ENCODE data around the gene RNF207. TPM values are rescaled to one million over a fixed set of nuclear protein-coding genes. Genes with fewer than 3 reads are reported as not detected.

Gene RNF207
- total RNA-seq, 1 experiment from 2014 or later = 9.2 TPM

DNA sequence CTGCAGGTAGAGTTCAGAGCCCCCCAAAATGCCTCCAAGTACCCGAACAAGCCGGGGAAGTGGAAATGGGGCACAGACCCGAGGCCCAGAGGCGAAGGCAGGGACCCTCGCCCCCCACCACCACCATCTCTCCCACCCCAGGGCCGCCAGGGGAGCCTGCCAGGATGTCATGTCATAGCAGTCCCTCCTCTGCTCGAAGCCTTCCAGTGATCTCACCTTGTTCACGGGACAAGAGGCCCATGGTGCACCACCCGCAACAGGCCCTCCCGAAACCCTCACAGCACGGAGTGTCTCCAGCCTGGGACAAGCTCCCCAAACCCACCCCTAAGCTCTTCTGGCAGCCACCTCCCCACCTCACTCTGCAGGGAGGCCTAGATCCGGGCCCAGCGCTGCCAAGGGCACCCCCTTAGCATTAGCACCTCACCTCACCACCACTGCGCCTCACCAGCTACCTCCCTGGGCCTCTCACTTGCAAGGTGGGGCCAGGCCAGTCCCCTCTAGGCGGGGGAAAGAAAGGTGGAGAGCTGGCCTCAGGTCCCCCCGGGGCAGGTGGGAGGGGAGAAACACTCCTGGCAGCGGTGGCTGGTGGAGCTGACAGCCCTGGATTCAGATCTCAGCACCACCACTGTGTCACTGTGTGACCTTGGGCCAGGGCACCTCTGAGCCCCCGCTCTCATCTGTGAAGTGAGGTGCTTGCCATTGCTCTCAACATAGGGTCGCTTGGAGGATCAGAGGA lies 39.1 kb upstream of the RNF207 start:
- Mint-ChIP-seq H3K36me3 (no peaks in the 10 kb centered on the region), H3K27ac (no peak overlapping the region), H3K4me1 (peaks cover under 1% of the 10 kb centered on the region; the same call in 1 of the 2 replicates), H3K9me3 (no peaks in the 10 kb centered on the region), H3K27me3 (ENCODE audit: low read depth) (no peaks in the 10 kb centered on the region), H3K4me3 (no peak overlapping the region)
- ChIA-PET CTCF (interaction anchor here (1.0 to 1.5 kb wide), 3 partner anchors 19 to 39 kb away, joined by 3 to 4 read pairs (median 3); partner anchors contain the start of gene RNF207), POLR2A (no interaction called here)
- ATAC-seq (no peak), DNase-seq (ENCODE audit: low spot score) (no peak)
- TF ChIP-seq ATF6 (CRISPR knock-in tag; IDR thresholded peaks at IDR 0.05) (no peak), TCF7 (CRISPR knock-in tag; IDR thresholded peaks at IDR 0.05; ENCODE audit: low read depth) (no peak)

DNA sequence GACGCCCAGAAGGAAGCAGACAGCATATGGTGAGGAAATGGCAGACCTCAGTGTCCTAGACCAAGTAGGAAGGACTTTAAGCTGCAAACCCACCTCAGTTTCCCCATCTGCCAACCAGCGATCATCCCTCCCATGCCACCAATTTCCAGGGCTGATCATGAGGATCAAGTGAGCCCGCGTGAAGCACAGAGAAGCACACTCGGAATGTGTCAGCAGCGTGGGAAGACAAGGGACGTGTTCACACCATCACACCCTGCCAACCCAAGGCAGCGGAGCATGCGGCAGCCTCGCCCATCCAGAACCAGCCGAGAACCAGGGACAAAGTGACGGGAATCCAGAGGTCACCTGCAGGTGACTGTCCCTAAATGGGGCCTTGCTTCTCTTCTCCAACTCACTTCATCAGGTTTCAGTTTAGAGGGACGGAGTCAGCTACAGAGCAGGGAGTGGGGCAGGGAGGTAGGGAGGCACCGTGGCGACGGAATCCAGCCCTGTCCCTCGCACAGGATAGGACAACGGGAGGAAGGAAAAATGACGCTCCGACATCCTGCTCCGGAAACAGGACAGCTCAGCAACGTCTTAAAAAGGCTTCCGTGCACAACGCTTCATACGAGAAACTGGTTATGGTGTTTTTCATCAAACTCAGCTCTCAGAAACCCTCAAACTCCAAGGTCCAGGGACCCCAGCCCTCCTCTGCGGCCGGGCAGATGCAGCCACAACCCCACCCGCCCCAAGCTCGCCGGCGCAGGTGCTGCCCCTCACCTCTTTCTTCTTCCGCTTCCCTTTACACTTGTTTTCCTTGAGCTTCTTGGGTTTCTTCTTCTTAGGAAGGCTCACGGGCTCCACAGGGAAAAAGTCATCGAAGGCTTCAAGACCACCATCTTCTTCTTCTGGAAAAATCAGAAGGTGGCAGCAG lies 38.3 kb upstream of the RNF207 start:
- ChIA-PET POLR2A (interaction anchor here (0.7 kb wide), 1 partner anchor 9 kb away, joined by 3 read pairs; no protein-coding TSS in a partner anchor), CTCF (interaction anchor here (1.0 to 1.2 kb wide), 7 partner anchors 8 to 115 kb away, joined by 3 to 5 read pairs (median 3); partner anchors contain the start of gene RNF207)
- Mint-ChIP-seq H3K36me3 (no peaks in the 10 kb centered on the region), H3K27me3 (ENCODE audit: low read depth) (peaks cover 1% of the 10 kb centered on the region; the same call in 1 of the 2 replicates), H3K27ac (no peak overlapping the region), H3K9me3 (no peaks in the 10 kb centered on the region), H3K4me1 (no peaks in the 10 kb centered on the region), H3K4me3 (no peak overlapping the region)
- ATAC-seq (no peak), DNase-seq (ENCODE audit: low spot score) (no peak)
- TF ChIP-seq, protein P1, sequence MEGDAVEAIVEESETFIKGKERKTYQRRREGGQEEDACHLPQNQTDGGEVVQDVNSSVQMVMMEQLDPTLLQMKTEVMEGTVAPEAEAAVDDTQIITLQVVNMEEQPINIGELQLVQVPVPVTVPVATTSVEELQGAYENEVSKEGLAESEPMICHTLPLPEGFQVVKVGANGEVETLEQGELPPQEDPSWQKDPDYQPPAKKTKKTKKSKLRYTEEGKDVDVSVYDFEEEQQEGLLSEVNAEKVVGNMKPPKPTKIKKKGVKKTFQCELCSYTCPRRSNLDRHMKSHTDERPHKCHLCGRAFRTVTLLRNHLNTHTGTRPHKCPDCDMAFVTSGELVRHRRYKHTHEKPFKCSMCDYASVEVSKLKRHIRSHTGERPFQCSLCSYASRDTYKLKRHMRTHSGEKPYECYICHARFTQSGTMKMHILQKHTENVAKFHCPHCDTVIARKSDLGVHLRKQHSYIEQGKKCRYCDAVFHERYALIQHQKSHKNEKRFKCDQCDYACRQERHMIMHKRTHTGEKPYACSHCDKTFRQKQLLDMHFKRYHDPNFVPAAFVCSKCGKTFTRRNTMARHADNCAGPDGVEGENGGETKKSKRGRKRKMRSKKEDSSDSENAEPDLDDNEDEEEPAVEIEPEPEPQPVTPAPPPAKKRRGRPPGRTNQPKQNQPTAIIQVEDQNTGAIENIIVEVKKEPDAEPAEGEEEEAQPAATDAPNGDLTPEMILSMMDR (IDR thresholded peaks at IDR 0.05) = no peak
- no peak for TF ChIP-seq PREB (CRISPR knock-in tag; IDR thresholded peaks at IDR 0.05; ENCODE audit: borderline replicate concordance)
- no peak for TF ChIP-seq FOXK1 (CRISPR knock-in tag; IDR thresholded peaks at IDR 0.05)
- TF ChIP-seq SOX15 (CRISPR knock-in tag; IDR thresholded peaks at IDR 0.05) = no peak
- no peak for TF ChIP-seq CBFB (CRISPR knock-in tag; IDR thresholded peaks at IDR 0.05; ENCODE audit: low read depth)
- TF ChIP-seq ELF4 (CRISPR knock-in tag; IDR thresholded peaks at IDR 0.05; ENCODE audit: low read depth) = no peak
- TF ChIP-seq RELA (CRISPR knock-in tag; IDR thresholded peaks at IDR 0.05; ENCODE audit: borderline replicate concordance) = no peak
- TF ChIP-seq MXD4 (CRISPR knock-in tag; IDR thresholded peaks at IDR 0.05; ENCODE audit: borderline replicate concordance) = no peak

- H3K36me3 Mint-ChIP-seq = no peaks in the 10 kb centered on the region
- H3K9me3 Mint-ChIP-seq = no peaks in the 10 kb centered on the region
- no peak overlapping the region for H3K4me3 Mint-ChIP-seq
- H3K27me3 Mint-ChIP-seq (ENCODE audit: low read depth) = peaks cover 3% of the 10 kb centered on the region; the same call in 1 of the 2 replicates
- no peak for ATAC-seq
- DNase-seq (ENCODE audit: low spot score) = no peak
- H3K4me1 Mint-ChIP-seq = no peaks in the 10 kb centered on the region
- no peak overlapping the region for H3K27ac Mint-ChIP-seq
- CTCF ChIA-PET = interaction anchor here (1.1 to 1.7 kb wide), 3 partner anchors 36 to 60 kb away, joined by 3 to 5 read pairs (median 4); no protein-coding TSS in a partner anchor
- TF ChIP-seq, protein P2, sequence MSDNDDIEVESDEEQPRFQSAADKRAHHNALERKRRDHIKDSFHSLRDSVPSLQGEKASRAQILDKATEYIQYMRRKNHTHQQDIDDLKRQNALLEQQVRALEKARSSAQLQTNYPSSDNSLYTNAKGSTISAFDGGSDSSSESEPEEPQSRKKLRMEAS (CRISPR knock-in tag; IDR thresholded peaks at IDR 0.05) = no peak
- TF ChIP-seq JUN (CRISPR knock-in tag; IDR thresholded peaks at IDR 0.05) (no peak), E2F5 (CRISPR knock-in tag; IDR thresholded peaks at IDR 0.05) (no peak), NFE2L1 (CRISPR knock-in tag; IDR thresholded peaks at IDR 0.05) (no peak), ZNF317 (CRISPR knock-in tag; IDR thresholded peaks at IDR 0.05; ENCODE audit: borderline replicate concordance, low read depth) (no peak)
- POLR2A ChIA-PET = no interaction called here
Observed at GRCh38 chr1:6168947-6169586, 36.9 kb upstream of the RNF207 start.

All from WTC11 (cell line).